ENCODE results near the gene PCBP3. TPM values are rescaled to one million over a fixed set of nuclear protein-coding genes. Genes with fewer than 3 reads are reported as not detected.

PCBP3 gene
- total and polyA plus RNA-seq, 10 of the 15 experiments (the other 5 are each of a cell fraction or from before 2014, with no cell fraction given), result 0.09 to 1.3 (median 0.46) TPM; not detected in 3

DNA sequence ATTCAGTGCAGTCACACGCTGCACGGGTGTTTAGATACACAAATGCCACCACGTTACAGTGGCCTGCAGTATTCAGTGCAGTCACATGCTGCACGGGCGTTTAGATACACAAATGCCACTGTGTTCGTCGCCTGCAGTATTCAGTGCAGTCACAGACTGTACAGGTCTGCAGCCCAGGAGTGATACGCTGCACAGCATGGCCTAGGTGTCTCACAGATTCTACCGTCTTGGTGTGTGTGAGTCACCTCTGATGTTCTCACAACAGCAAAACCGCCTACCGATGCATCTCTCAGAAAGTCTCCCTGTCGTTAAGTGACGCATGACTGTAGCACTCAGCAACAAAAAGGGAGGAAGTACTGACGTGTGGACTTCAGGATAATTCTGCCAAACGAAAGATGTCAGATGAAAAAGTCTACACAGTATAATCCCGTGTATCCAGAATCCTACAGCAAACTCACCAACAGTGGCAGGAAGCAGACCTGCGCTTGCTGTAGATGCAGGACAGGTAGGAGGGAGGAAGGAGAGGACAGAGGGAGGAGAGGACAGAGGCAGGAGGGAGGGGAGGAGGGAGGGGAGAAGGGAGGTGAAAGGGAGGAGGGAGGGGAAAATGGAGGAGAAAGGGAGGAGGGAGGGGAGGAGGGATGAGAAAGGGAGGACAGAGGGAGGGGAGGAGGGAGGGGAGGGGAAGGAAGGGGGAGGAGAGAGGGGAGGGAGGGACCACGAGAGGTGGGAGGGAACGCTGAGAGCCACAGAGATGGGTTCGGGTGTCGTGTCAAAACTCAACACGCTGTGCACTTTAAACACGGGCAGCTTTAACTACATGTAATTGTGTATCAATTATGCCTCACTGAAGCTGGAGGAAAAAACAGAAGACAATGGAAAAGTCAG, 36.3 kb upstream of the PCBP3 start:
- no peak for DNase-seq (ENCODE audit: low read depth, low spot score)
- no TSS peak for BruUV-seq (replicated peaks)
- no peak for ATAC-seq

DNA sequence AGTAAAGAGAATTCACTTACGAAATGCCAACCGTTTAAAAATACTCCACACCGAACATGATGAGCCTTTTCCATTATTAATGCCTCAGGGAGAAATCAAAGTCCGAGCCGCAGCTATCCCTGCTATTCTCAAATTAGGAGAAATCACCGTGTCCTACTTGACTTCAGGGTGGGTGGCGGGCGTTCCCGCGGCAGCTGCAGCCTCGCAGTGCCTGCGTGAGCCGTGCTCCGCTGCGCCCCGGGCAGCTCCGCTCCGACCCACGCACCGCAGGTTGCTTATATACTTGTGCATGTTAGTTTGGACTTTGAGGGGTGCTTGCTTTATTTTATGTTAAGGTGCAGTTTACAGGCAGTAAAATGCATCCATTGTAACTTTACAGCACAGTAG, 35.6 kb upstream of the PCBP3 start:
- H3K36me3 ChIP-seq (ENCODE audit: control insufficient read depth in 2 of 2, insufficient read depth in 2 of 2, low read length in 1 of 2), result no peaks in the 10 kb centered on the region
- H3K79me2 ChIP-seq (ENCODE audit: control insufficient read depth, insufficient read depth, low read length), result no peaks in the 10 kb centered on the region
- ChIA-PET POLR2A (no interaction called here), RAD21 (ENCODE audit: unreplicated experiment) (no interaction called here), CTCF (interaction anchor here (0.7 to 1.2 kb wide), 2 partner anchors 10 to 52 kb away, joined by 3 read pairs; no protein-coding TSS in a partner anchor), SMC1A (ENCODE audit: uncharacterized antibody, unreplicated experiment) (no interaction called here)
- H3K4me2 ChIP-seq (ENCODE audit: control insufficient read depth, insufficient read depth), result no peak overlapping the region
- no peak overlapping the region for H2AFZ ChIP-seq (ENCODE audit: control insufficient read depth, low read depth, low read length)
- no peaks in the 10 kb centered on the region for H3K27me3 ChIP-seq (replicated peaks in 1 of 2; ENCODE audit: control insufficient read depth in 2 of 2, insufficient read depth in 2 of 2, low read length in 1 of 2)
- no peak overlapping the region for H3K27ac ChIP-seq (ENCODE audit: control insufficient read depth, insufficient read depth)
- intact Hi-C loops (cut with micrococcal nuclease; ENCODE audit: unreplicated experiment), result no loop called here
- FAIRE-seq, result no peak
- H3K9ac ChIP-seq (ENCODE audit: control insufficient read depth, insufficient read depth, low read length), result no peak overlapping the region
- no TSS peak for BruUV-seq (replicated peaks)
- ATAC-seq, result no peak
- H3K9me3 ChIP-seq (replicated peaks; ENCODE audit: control insufficient read depth, insufficient read depth, low read length), result peaks cover 1% of the 10 kb centered on the region; the same call in 1 of the 3 replicates
- in situ Hi-C loops (cut with MboI), result no loop called here
- H4K20me1 ChIP-seq (ENCODE audit: control insufficient read depth, insufficient read depth), result no peaks in the 10 kb centered on the region
- no peak for DNase-seq (ENCODE audit: low read depth, low spot score)
- H3K4me3 ChIP-seq, result no peak overlapping the region
- H3K4me1 ChIP-seq (ENCODE audit: control insufficient read depth, insufficient read depth, low read length), result no peaks in the 10 kb centered on the region
- WGBS (ENCODE audit: insufficient coverage, insufficient replicate concordance, low lambda C conversion rate, missing lambda C conversion rate), result 91% methylated on average over 20 of the region's 20 CpGs
- TF ChIP-seq ATF7 (IDR thresholded peaks at IDR 0.05; ENCODE audit: low read depth) (no peak), NFYB (IDR thresholded peaks at IDR 0.05; ENCODE audit: insufficient read depth, low read depth, low read length) (no peak), BHLHE40 (IDR thresholded peaks at IDR 0.05; ENCODE audit: borderline replicate concordance in 1 of 2, low read depth in 2 of 2, low read length in 1 of 2) (no peak), ZNF384 (IDR thresholded peaks at IDR 0.05; ENCODE audit: borderline replicate concordance, low read depth, low read length) (no peak), TARDBP (IDR thresholded peaks at IDR 0.05; ENCODE audit: borderline replicate concordance) (no peak), IKZF2 (IDR thresholded peaks at IDR 0.05) (no peak), ESRRA (IDR thresholded peaks at IDR 0.05; ENCODE audit: low read length) (no peak), NFIC (IDR thresholded peaks at IDR 0.05; ENCODE audit: low read depth, low read length) (no peak), CBX5 (IDR thresholded peaks at IDR 0.05; ENCODE audit: low read depth) (no peak)
- TF ChIP-seq, protein P1, sequence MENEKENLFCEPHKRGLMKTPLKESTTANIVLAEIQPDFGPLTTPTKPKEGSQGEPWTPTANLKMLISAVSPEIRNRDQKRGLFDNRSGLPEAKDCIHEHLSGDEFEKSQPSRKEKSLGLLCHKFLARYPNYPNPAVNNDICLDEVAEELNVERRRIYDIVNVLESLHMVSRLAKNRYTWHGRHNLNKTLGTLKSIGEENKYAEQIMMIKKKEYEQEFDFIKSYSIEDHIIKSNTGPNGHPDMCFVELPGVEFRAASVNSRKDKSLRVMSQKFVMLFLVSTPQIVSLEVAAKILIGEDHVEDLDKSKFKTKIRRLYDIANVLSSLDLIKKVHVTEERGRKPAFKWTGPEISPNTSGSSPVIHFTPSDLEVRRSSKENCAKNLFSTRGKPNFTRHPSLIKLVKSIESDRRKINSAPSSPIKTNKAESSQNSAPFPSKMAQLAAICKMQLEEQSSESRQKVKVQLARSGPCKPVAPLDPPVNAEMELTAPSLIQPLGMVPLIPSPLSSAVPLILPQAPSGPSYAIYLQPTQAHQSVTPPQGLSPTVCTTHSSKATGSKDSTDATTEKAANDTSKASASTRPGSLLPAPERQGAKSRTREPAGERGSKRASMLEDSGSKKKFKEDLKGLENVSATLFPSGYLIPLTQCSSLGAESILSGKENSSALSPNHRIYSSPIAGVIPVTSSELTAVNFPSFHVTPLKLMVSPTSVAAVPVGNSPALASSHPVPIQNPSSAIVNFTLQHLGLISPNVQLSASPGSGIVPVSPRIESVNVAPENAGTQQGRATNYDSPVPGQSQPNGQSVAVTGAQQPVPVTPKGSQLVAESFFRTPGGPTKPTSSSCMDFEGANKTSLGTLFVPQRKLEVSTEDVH (IDR thresholded peaks at IDR 0.05; ENCODE audit: low read depth, partially characterized antibody), result no peak

More for the DNA sequence above, 36.3 kb upstream of the PCBP3 start:
- Histone ChIP-seq H3K27ac (ENCODE audit: control insufficient read depth, insufficient read depth) (no peak overlapping the region), H3K9me3 (replicated peaks; ENCODE audit: control insufficient read depth, insufficient read depth, low read length) (peaks cover 1% of the 10 kb centered on the region; the same call in 1 of the 3 replicates), H3K9ac (ENCODE audit: control insufficient read depth, insufficient read depth, low read length) (no peak overlapping the region), H3K4me3 (no peak overlapping the region), H2AFZ (ENCODE audit: control insufficient read depth, low read depth, low read length) (no peak overlapping the region), H3K27me3 (replicated peaks in 1 of 2; ENCODE audit: control insufficient read depth in 2 of 2, insufficient read depth in 2 of 2, low read length in 1 of 2) (no peaks in the 10 kb centered on the region), H3K4me1 (ENCODE audit: control insufficient read depth, insufficient read depth, low read length) (no peaks in the 10 kb centered on the region), H3K36me3 (ENCODE audit: control insufficient read depth in 2 of 2, insufficient read depth in 2 of 2, low read length in 1 of 2) (no peaks in the 10 kb centered on the region), H3K79me2 (ENCODE audit: control insufficient read depth, insufficient read depth, low read length) (no peaks in the 10 kb centered on the region), H3K4me2 (ENCODE audit: control insufficient read depth, insufficient read depth) (no peak overlapping the region), H4K20me1 (ENCODE audit: control insufficient read depth, insufficient read depth) (no peaks in the 10 kb centered on the region)
- in situ Hi-C loops (cut with MboI), result no loop called here
- 81% methylated on average over 23 of the region's 23 CpGs for WGBS (ENCODE audit: insufficient coverage, insufficient replicate concordance, low lambda C conversion rate, missing lambda C conversion rate)
- ChIA-PET RAD21 (ENCODE audit: unreplicated experiment) (no interaction called here), SMC1A (ENCODE audit: uncharacterized antibody, unreplicated experiment) (no interaction called here), POLR2A (no interaction called here), CTCF (interaction anchor here (1.2 kb wide), 1 partner anchor 10 kb away, joined by 3 read pairs; no protein-coding TSS in a partner anchor)
- no peak for TF ChIP-seq NFIC (IDR thresholded peaks at IDR 0.05; ENCODE audit: low read depth, low read length)
- no peak for TF ChIP-seq PAX5 (IDR thresholded peaks at IDR 0.05; ENCODE audit: borderline replicate concordance, low read depth, low read length)
- TF ChIP-seq TAF1 (IDR thresholded peaks at IDR 0.05; ENCODE audit: borderline replicate concordance, low read depth, low read length), result no peak
- TF ChIP-seq STAT3 (IDR thresholded peaks at IDR 0.05; ENCODE audit: low read depth, low read length), result no peak
- no peak for TF ChIP-seq FOXK2 (IDR thresholded peaks at IDR 0.05)
- no peak for TF ChIP-seq GATAD2B (conservative IDR thresholded peaks at IDR 0.05; ENCODE audit: low read depth)
- intact Hi-C loops (cut with micrococcal nuclease; ENCODE audit: unreplicated experiment), result no loop called here
- FAIRE-seq, result no peak

All from GM12878 (cell line).